Sigmoid colon (tissue), 7 donors: ENCODE measurements around the gene ABCG2. TPM values are rescaled to one million over a fixed set of nuclear protein-coding genes. Genes with fewer than 3 reads are reported as not detected.

ENCODE experiments used
- DNase-seq: peaks from one replicate; pipeline ENCODE4 v3.0.0-alpha.2; 2019
- H3K27ac ChIP-seq, 4 donors: fragments of 200-600 bp; sonication (generic); one replicate each; pipeline ENCODE4 v1.5.1; 2016 to 2019; ENCODE audit warnings: mild to moderate bottlenecking in 1 of 4
- H3K27me3 ChIP-seq, 3 donors: fragments of 200-600 bp; sonication (generic); one replicate each; pipeline ENCODE4 v1.5.1; 2019; ENCODE audit warnings: mild to moderate bottlenecking in 1 of 3
- H3K36me3 ChIP-seq, 4 donors: fragments of 200-600 bp; sonication (generic); one replicate each; pipeline ENCODE4 v1.5.1; 2016 to 2019
- H3K4me1 ChIP-seq, 4 donors: fragments of 200-600 bp; sonication (generic); one replicate each; pipeline ENCODE4 v1.5.1; 2017 to 2019
- H3K4me3 ChIP-seq, 4 donors: fragments of 200-600 bp; sonication (generic); one replicate each; pipeline ENCODE4 v1.5.1; 2017 to 2019; ENCODE audit warnings: mild to moderate bottlenecking in 2 of 4, moderate library complexity in 1 of 4
- H3K9me3 ChIP-seq, 4 donors: fragments of 200-600 bp in 3 of 4; sonication (generic) in 3 of 4; one replicate each; pipeline versions ENCODE4 v1.5.1 to v1.6.1; 2013 to 2019
- CTCF ChIP-seq, 4 experiments: fragments of 450-650 bp in 3 of 4; fragments of 200-600 bp in 1 of 4; IDR thresholded peaks; one replicate each; pipeline ENCODE4 v1.5.1; 2016 to 2019; ENCODE audit warnings: antibody characterized with exemption in 4 of 4, mild to moderate bottlenecking in 3 of 4, moderate library complexity in 2 of 4
- EP300 ChIP-seq, 4 donors: sonication (generic); formaldehyde crosslinking; IDR thresholded peaks; one replicate each; pipeline ENCODE4 v1.6.1; 2017; ENCODE audit warnings: antibody characterized with exemption in 4 of 4
- POLR2A ChIP-seq, 2 donors: fragments of 450-650 bp; IDR thresholded peaks; one replicate each; pipeline ENCODE4 v1.6.1; 2016; ENCODE audit warnings: antibody characterized with exemption in 2 of 2, mild to moderate bottlenecking in 2 of 2, moderate library complexity in 2 of 2
- POLR2AphosphoS5 ChIP-seq, 4 donors: sonication (generic); formaldehyde crosslinking; IDR thresholded peaks; one replicate each; pipeline ENCODE4 v1.6.1; 2017; ENCODE audit warnings: antibody characterized with exemption in 4 of 4
- WGBS, 2 donors: extraction: QIAGEN DNeasy Blood & Tissue Kit; methylation state at CpG; one replicate each; pipeline ENCODE4 v1.1.7; 2013; 5-methylcytosine and 5-hydroxymethylcytosine counted together
- intact Hi-C: fragments of 100-400 bp; cut with DNase I; formaldehyde crosslinking; loops from one replicate; pipeline ENCODE4 v1.15.1; 2023
- polyA plus RNA-seq, 3 donors: library from polyadenylated mRNA; stranded (reverse); fragments of 200-250 nt; gene quantifications; one replicate each; pipeline ENCODE4 v1.2.3, GENCODE V29; 2013
- total RNA-seq, 4 donors: library from RNA; depleted of rRNA; stranded (reverse); fragments of >200 nt; gene quantifications; one replicate each; pipeline ENCODE4 v1.1.0, GENCODE V29; 2016
- donor health status: healthy with polysubstance abuse.
- donor health status: Bipolar disorder and iron deficiency.
- donor health status: healthy.

The ABCG2 gene
- total and polyA plus RNA-seq, 7 donors = 1.1 to 36.5 (median 2.9) TPM

- H3K36me3 ChIP-seq = no peaks in the 10 kb centered on the region
- no peak for TF ChIP-seq POLR2A (IDR thresholded peaks at IDR 0.05)
- TF ChIP-seq CTCF (IDR thresholded peaks at IDR 0.05) = no peak
- TF ChIP-seq EP300 (IDR thresholded peaks at IDR 0.05) = no peak
- no peak for TF ChIP-seq POLR2AphosphoS5 (IDR thresholded peaks at IDR 0.05)
- WGBS, 2 donors = 18 to 45% methylated on average over 2 of the region's 2 CpGs
- H3K9me3 ChIP-seq = no peaks in the 10 kb centered on the region
- intact Hi-C loops = no loop called here
- no peaks in the 10 kb centered on the region for H3K27me3 ChIP-seq
- no peak overlapping the region for H3K27ac ChIP-seq
- no peak overlapping the region for H3K4me3 ChIP-seq
- no peak for DNase-seq
- peaks cover 0 to 8% (median 0%) of the 10 kb centered on the region in 4 donors for H3K4me1 ChIP-seq
These were observed 50.9 kb downstream of the ABCG2 start for GRCh38 chr4:88107406-88108107.

- H3K27ac ChIP-seq = no peak overlapping the region
- H3K4me3 ChIP-seq = no peak overlapping the region
- no peak for TF ChIP-seq EP300 (IDR thresholded peaks at IDR 0.05)
- no peak for TF ChIP-seq POLR2A (IDR thresholded peaks at IDR 0.05)
- TF ChIP-seq CTCF (IDR thresholded peaks at IDR 0.05) = no peak
- TF ChIP-seq POLR2AphosphoS5 (IDR thresholded peaks at IDR 0.05) = no peak
- no peak for DNase-seq
- no peaks in the 10 kb centered on the region for H3K27me3 ChIP-seq
- intact Hi-C loops = no loop called here
- WGBS, 2 donors = 88 to 90% methylated on average over 3 of the region's 3 CpGs
- no peaks in the 10 kb centered on the region for H3K36me3 ChIP-seq
- H3K9me3 ChIP-seq = no peaks in the 10 kb centered on the region
- H3K4me1 ChIP-seq = peaks cover 0 to 8% (median 0%) of the 10 kb centered on the region in 4 donors
These were observed 52.2 kb downstream of the ABCG2 start for GRCh38 chr4:88106205-88106604.

GRCh38 chr4:88104902-88105610 is 53.4 kb downstream of the ABCG2 start:
- no peaks in the 10 kb centered on the region for H3K36me3 ChIP-seq
- H3K4me3 ChIP-seq = no peak overlapping the region
- intact Hi-C loops = no loop called here
- H3K4me1 ChIP-seq = peaks cover 0 to 8% (median 0%) of the 10 kb centered on the region in 4 donors
- H3K27me3 ChIP-seq = no peaks in the 10 kb centered on the region
- no peaks in the 10 kb centered on the region for H3K9me3 ChIP-seq
- TF ChIP-seq EP300 (IDR thresholded peaks at IDR 0.05) (no peak), CTCF (IDR thresholded peaks at IDR 0.05) (no peak), POLR2A (IDR thresholded peaks at IDR 0.05) (no peak), POLR2AphosphoS5 (IDR thresholded peaks at IDR 0.05) (no peak)
- no peak overlapping the region for H3K27ac ChIP-seq
- 75 to 84% methylated on average over 4 of the region's 4 CpGs for WGBS, 2 donors
- no peak for DNase-seq

- Histone ChIP-seq H3K36me3 (no peaks in the 10 kb centered on the region), H3K4me3 (no peak overlapping the region), H3K27ac (no peak overlapping the region), H3K4me1 (no peaks in the 10 kb centered on the region), H3K9me3 (no peaks in the 10 kb centered on the region), H3K27me3 (no peaks in the 10 kb centered on the region)
- intact Hi-C loops = no loop called here
- 92 to 93% methylated on average over 7 of the region's 7 CpGs for WGBS, 2 donors
- DNase-seq = no peak
- TF ChIP-seq CTCF (IDR thresholded peaks at IDR 0.05) = no peak
These were observed 56.4 kb downstream of the ABCG2 start for GRCh38 chr4:88102026-88102425.
